Panc1 (cell line): ENCODE results near the gene HAUS1.

Source experiments
- POLR2AphosphoS5 ChIP-seq: IDR thresholded peaks from 2 replicates; pipeline ENCODE4 v1.6.1; 2012; ENCODE audit warnings: mild to moderate bottlenecking, low read depth, low read length, moderate library complexity
- TF ChIP-seq, protein P1 (sequence below): fragments of 450-650 bp; IDR thresholded peaks from 2 replicates; pipeline ENCODE4 v1.5.1; 2017; ENCODE audit warnings: mild to moderate bottlenecking

DNA sequence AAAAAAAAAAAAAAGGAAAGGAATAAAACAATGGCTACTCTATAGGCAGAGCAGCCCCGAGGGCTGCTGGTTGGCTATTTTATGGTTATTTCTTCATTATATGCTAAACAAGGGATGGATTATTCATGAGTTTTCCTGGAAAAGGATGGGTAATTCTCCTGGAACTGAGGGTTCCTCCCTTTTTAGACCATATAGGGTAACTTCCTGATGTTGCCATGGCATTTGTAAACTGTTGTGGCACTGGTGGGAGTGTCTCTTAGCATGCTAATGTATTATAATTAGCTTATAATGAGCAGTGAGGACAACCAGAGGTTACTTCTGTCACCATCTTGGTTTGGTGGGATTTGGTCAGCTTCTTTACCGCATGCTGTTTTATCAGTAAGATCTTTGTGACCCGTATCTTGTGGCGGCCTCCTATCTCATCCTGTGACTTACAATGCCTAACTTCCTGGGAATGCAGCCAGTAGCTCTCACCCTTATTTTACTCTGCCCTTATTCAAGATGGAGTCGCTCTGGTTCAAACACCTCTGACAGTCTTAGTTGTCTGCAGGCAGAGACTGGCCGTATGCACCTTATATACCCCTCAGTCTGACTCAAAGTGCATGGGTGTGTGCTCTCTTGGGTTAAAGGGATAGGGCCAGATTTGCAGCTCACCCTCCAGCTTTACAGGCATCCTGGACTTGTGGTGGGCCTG, 57.7 kb downstream of the HAUS1 start:
- TF ChIP-seq, protein P1, sequence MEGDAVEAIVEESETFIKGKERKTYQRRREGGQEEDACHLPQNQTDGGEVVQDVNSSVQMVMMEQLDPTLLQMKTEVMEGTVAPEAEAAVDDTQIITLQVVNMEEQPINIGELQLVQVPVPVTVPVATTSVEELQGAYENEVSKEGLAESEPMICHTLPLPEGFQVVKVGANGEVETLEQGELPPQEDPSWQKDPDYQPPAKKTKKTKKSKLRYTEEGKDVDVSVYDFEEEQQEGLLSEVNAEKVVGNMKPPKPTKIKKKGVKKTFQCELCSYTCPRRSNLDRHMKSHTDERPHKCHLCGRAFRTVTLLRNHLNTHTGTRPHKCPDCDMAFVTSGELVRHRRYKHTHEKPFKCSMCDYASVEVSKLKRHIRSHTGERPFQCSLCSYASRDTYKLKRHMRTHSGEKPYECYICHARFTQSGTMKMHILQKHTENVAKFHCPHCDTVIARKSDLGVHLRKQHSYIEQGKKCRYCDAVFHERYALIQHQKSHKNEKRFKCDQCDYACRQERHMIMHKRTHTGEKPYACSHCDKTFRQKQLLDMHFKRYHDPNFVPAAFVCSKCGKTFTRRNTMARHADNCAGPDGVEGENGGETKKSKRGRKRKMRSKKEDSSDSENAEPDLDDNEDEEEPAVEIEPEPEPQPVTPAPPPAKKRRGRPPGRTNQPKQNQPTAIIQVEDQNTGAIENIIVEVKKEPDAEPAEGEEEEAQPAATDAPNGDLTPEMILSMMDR: no peak
- TF ChIP-seq POLR2AphosphoS5: no peak
